Neural cell (in vitro differentiated cells): ENCODE results near the gene SCGB1C1.

Source experiments
- CTCF ChIP-seq: fragments of 450-650 bp; IDR thresholded peaks from 2 replicates; pipeline ENCODE4 v1.5.1; 2014; ENCODE audit warnings: antibody characterized with exemption, mild to moderate bottlenecking, moderate library complexity; ENCODE audit not compliant: poor library complexity, severe bottlenecking
- EP300 ChIP-seq: fragments of 450-650 bp; conservative IDR thresholded peaks from 2 replicates; pipeline ENCODE4 v1.6.1; 2014; ENCODE audit warnings: antibody characterized with exemption, mild to moderate bottlenecking, moderate library complexity; ENCODE audit not compliant: poor library complexity, severe bottlenecking
- EZH2 ChIP-seq: fragments of 200-600, 300-800 bp; shearing (Covaris generic), sonication (generic); IDR thresholded peaks from 2 replicates; pipeline ENCODE4 v1.6.1; 2014; ENCODE audit warnings: antibody characterized with exemption, low read length, borderline replicate concordance, mild to moderate bottlenecking; ENCODE audit not compliant: insufficient read depth, poor library complexity, severe bottlenecking
- POLR2AphosphoS5 ChIP-seq: IDR thresholded peaks from 2 replicates; pipeline ENCODE4 v1.6.1; 2012
- RAD21 ChIP-seq: fragments of 450-650 bp; conservative IDR thresholded peaks from 2 replicates; pipeline ENCODE4 v1.6.1; 2014; ENCODE audit warnings: antibody characterized with exemption, mild to moderate bottlenecking, moderate library complexity
- REST ChIP-seq: IDR thresholded peaks from 2 replicates; pipeline ENCODE4 v1.6.1; 2012; ENCODE audit warnings: borderline replicate concordance
- SMC3 ChIP-seq: fragments of 450-650 bp; conservative IDR thresholded peaks from 2 replicates; pipeline ENCODE4 v1.6.1; 2014; ENCODE audit warnings: antibody characterized with exemption, mild to moderate bottlenecking, moderate library complexity; ENCODE audit not compliant: poor library complexity

GRCh38 chr11:235180-235579 lies 42.3 kb downstream of the SCGB1C1 start:
- no peak for TF ChIP-seq CTCF
- no peak for TF ChIP-seq POLR2AphosphoS5
- no peak for TF ChIP-seq EP300
- TF ChIP-seq RAD21, result no peak
- TF ChIP-seq SMC3, result no peak
- no peak for TF ChIP-seq REST
- no peak for TF ChIP-seq EZH2
